ENCODE measurements around the gene TBC1D3B. TPM values are rescaled to one million over a fixed set of nuclear protein-coding genes. Genes with fewer than 3 reads are reported as not detected.
"Not testable (repeated sequence)": the region's sequence is repeated elsewhere in the genome, so short reads cannot be mapped to it uniquely, and the experiment has no call there.

Gene TBC1D3B
- total and polyA plus RNA-seq, 10 of the 15 experiments (the other 5 are each of a cell fraction or from before 2014, with no cell fraction given) = 0.67 to 8.5 (median 1.7) TPM; not detected in 2

DNA sequence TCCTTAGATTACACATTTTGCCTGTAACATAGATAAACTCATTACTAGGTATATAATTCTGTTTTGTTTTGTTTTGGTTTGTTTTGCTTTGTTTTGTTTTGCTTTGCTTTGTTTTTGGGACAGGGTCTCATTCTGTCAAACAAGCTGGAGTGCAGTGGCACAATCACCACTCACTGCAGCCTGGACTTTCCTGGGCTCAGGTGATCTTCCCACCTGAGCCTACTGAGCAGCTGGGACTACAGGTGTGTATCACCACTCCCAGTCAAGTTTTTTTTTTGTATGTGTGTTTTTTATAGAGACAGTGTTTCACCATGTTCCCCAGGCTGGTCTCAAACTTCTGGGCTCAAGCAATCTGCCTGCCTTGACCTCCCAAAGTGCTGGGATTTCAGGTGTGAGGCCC, 33.1 kb upstream of the TBC1D3B start:
- Histone ChIP-seq H3K9ac (ENCODE audit: control insufficient read depth, insufficient read depth, low read length) (no peak overlapping the region), H3K27me3 (replicated peaks in 1 of 2; ENCODE audit: control insufficient read depth in 2 of 2, insufficient read depth in 2 of 2, low read length in 1 of 2) (no peaks in the 10 kb centered on the region), H3K4me3 (no peak overlapping the region), H3K79me2 (ENCODE audit: control insufficient read depth, insufficient read depth, low read length) (no peaks in the 10 kb centered on the region), H2AFZ (ENCODE audit: control insufficient read depth, low read depth, low read length) (no peak overlapping the region), H3K36me3 (ENCODE audit: control insufficient read depth in 2 of 2, insufficient read depth in 2 of 2, low read length in 1 of 2) (no peaks in the 10 kb centered on the region), H3K4me1 (ENCODE audit: control insufficient read depth, insufficient read depth, low read length) (peaks cover 16% of the 10 kb centered on the region), H4K20me1 (ENCODE audit: control insufficient read depth, insufficient read depth) (no peaks in the 10 kb centered on the region), H3K4me2 (ENCODE audit: control insufficient read depth, insufficient read depth) (no peak overlapping the region), H3K27ac (ENCODE audit: control insufficient read depth, insufficient read depth) (no peak overlapping the region), H3K9me3 (replicated peaks; ENCODE audit: control insufficient read depth, insufficient read depth, low read length) (no peaks in the 10 kb centered on the region)
- FAIRE-seq (no peak), ATAC-seq (no peak), DNase-seq (ENCODE audit: low read depth, low spot score) (no peak)
- in situ Hi-C loops (cut with MboI) (no loop called here), intact Hi-C loops (cut with micrococcal nuclease; ENCODE audit: unreplicated experiment) (no loop called here)
- TF ChIP-seq ZNF384 (IDR thresholded peaks at IDR 0.05; ENCODE audit: borderline replicate concordance, low read depth, low read length) = no peak
- TF ChIP-seq STAT1 (conservative IDR thresholded peaks at IDR 0.05) = no peak
- TF ChIP-seq IKZF1 (conservative IDR thresholded peaks at IDR 0.05) = no peak
- TF ChIP-seq CEBPB (IDR thresholded peaks at IDR 0.05; ENCODE audit: borderline replicate concordance in 1 of 2, low read depth in 2 of 2, low read length in 2 of 2) = no peak
- TF ChIP-seq, protein P1, sequence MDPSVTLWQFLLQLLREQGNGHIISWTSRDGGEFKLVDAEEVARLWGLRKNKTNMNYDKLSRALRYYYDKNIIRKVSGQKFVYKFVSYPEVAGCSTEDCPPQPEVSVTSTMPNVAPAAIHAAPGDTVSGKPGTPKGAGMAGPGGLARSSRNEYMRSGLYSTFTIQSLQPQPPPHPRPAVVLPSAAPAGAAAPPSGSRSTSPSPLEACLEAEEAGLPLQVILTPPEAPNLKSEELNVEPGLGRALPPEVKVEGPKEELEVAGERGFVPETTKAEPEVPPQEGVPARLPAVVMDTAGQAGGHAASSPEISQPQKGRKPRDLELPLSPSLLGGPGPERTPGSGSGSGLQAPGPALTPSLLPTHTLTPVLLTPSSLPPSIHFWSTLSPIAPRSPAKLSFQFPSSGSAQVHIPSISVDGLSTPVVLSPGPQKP (IDR thresholded peaks at IDR 0.05; ENCODE audit: low read depth, low read length) = no peak
- no peak for TF ChIP-seq POU2F2 (IDR thresholded peaks at IDR 0.05; ENCODE audit: borderline replicate concordance, low read depth, low read length)
- TF ChIP-seq, protein P2, sequence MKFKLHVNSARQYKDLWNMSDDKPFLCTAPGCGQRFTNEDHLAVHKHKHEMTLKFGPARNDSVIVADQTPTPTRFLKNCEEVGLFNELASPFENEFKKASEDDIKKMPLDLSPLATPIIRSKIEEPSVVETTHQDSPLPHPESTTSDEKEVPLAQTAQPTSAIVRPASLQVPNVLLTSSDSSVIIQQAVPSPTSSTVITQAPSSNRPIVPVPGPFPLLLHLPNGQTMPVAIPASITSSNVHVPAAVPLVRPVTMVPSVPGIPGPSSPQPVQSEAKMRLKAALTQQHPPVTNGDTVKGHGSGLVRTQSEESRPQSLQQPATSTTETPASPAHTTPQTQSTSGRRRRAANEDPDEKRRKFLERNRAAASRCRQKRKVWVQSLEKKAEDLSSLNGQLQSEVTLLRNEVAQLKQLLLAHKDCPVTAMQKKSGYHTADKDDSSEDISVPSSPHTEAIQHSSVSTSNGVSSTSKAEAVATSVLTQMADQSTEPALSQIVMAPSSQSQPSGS (IDR thresholded peaks at IDR 0.05; ENCODE audit: low read length) = no peak
- no peak for TF ChIP-seq ESRRA (IDR thresholded peaks at IDR 0.05; ENCODE audit: low read length)
- TF ChIP-seq MEF2B (IDR thresholded peaks at IDR 0.05; ENCODE audit: partially characterized antibody, poor library complexity, severe bottlenecking) = no peak
- no peak for TF ChIP-seq MXI1 (IDR thresholded peaks at IDR 0.05; ENCODE audit: low read depth, low read length)
- no peak for TF ChIP-seq SIN3A (IDR thresholded peaks at IDR 0.05; ENCODE audit: low read depth, low read length)
- TF ChIP-seq NRF1 (conservative IDR thresholded peaks at IDR 0.05; ENCODE audit: low read depth, low read length) = no peak
- RAD21 ChIA-PET (ENCODE audit: unreplicated experiment) = interaction anchor here (0.9 to 2.4 kb wide), 4 partner anchors 13 to 119 kb away, joined by 3 to 6 read pairs (median 3); partner anchors contain the start of genes CCL3, CCL3L1 and CCL3L3
- POLR2A ChIA-PET = no interaction called here
- no TSS peak for BruUV-seq (replicated peaks)
- CTCF ChIA-PET = interaction anchor here (1.2 kb wide), 1 partner anchor 11 kb away, joined by 3 read pairs; no protein-coding TSS in a partner anchor
- SMC1A ChIA-PET (ENCODE audit: uncharacterized antibody, unreplicated experiment) = interaction anchor here (1.4 to 1.7 kb wide), 2 partner anchors 11 to 17 kb away, joined by 5 to 7 read pairs; no protein-coding TSS in a partner anchor

DNA sequence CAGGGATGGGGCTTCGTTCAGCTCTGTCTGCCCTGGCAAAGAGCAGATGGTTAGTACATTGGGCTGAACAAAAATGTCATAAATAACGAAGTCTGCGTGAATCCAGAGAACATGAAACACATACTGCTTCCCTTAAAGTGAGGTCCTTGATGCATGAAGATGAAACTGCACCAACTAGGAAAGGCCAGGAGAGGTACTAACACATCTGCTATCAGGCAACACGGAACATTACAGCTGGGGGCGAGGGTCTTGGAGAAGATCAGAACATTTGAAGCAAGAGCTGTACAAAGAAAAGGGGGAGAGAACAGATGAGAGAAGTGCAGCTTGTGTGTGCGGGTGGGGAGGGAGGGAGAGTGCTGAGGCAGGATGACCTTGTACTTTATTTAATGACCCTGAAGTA, 30.9 kb upstream of the TBC1D3B start:
- ATAC-seq; BruUV-seq (replicated peaks); FAIRE-seq; H4K20me1 ChIP-seq (ENCODE audit: control insufficient read depth, insufficient read depth); CTCF ChIA-PET; in situ Hi-C loops (cut with MboI); RAD21 ChIA-PET (ENCODE audit: unreplicated experiment); H3K4me2 ChIP-seq (ENCODE audit: control insufficient read depth, insufficient read depth); H3K36me3 ChIP-seq (ENCODE audit: control insufficient read depth in 2 of 2, insufficient read depth in 2 of 2, low read length in 1 of 2); POLR2A ChIA-PET; H3K9ac ChIP-seq (ENCODE audit: control insufficient read depth, insufficient read depth, low read length); SMC1A ChIA-PET (ENCODE audit: uncharacterized antibody, unreplicated experiment); H3K27me3 ChIP-seq (replicated peaks in 1 of 2; ENCODE audit: control insufficient read depth in 2 of 2, insufficient read depth in 2 of 2, low read length in 1 of 2); H3K9me3 ChIP-seq (replicated peaks; ENCODE audit: control insufficient read depth, insufficient read depth, low read length); H3K27ac ChIP-seq (ENCODE audit: control insufficient read depth, insufficient read depth); H3K4me3 ChIP-seq; intact Hi-C loops (cut with micrococcal nuclease; ENCODE audit: unreplicated experiment); DNase-seq (ENCODE audit: low read depth, low spot score); H2AFZ ChIP-seq (ENCODE audit: control insufficient read depth, low read depth, low read length); H3K79me2 ChIP-seq (ENCODE audit: control insufficient read depth, insufficient read depth, low read length): not testable (repeated sequence)
- 3% methylated on average over 5 of the region's 6 CpGs for WGBS (ENCODE audit: insufficient coverage, insufficient replicate concordance, low lambda C conversion rate, missing lambda C conversion rate)
- peaks cover 24% of the 10 kb centered on the region for H3K4me1 ChIP-seq (ENCODE audit: control insufficient read depth, insufficient read depth, low read length)
